HG03196 (cell line): Measurements from ENCODE around the gene APOA5.

Experiments
- ATAC-seq: cut with Tn5 transposase; IDR thresholded peaks from one replicate; pipeline ENCODE4 v1.9.1; 2021; ENCODE audit not compliant: unreplicated experiment

Gene APOA5

GRCh38 chr11:116828632-116829524, 37.2 kb upstream of the APOA5 start:
- ATAC-seq: no peak

- no peak for ATAC-seq
Observed at GRCh38 chr11:116827461-116827860, 35.8 kb upstream of the APOA5 start.

- no peak for ATAC-seq
Observed at GRCh38 chr11:116826751-116827431, 35.2 kb upstream of the APOA5 start.

- no peak for ATAC-seq
Observed at GRCh38 chr11:116825854-116826750, 34.4 kb upstream of the APOA5 start.

- ATAC-seq: no peak
Observed at GRCh38 chr11:116825434-116825833, 33.8 kb upstream of the APOA5 start.

GRCh38 chr11:116823031-116823843, 31.6 kb upstream of the APOA5 start, which contains the start of gene APOA4:
TSS of gene APOA4 (minus strand) at chr11:116823304. CDS start at chr11:116823191, 113 bp downstream.
- no peak for ATAC-seq

GRCh38 chr11:116822575-116822974, 30.9 kb upstream of the APOA5 start:
- no peak for ATAC-seq

GRCh38 chr11:116821050-116821918, 29.6 kb upstream of the APOA5 start:
- no peak for ATAC-seq

GRCh38 chr11:116819049-116819448, 27.4 kb upstream of the APOA5 start:
- no peak for ATAC-seq

- ATAC-seq: no peak
Observed at GRCh38 chr11:116814502-116814901, 22.8 kb upstream of the APOA5 start.

- no peak for ATAC-seq
Observed at GRCh38 chr11:116813781-116814471, 22.2 kb upstream of the APOA5 start.

- ATAC-seq: no peak
Observed at GRCh38 chr11:116813170-116813569, 21.5 kb upstream of the APOA5 start.

- ATAC-seq: no peak
Observed at GRCh38 chr11:116812109-116812508, 20.4 kb upstream of the APOA5 start.

GRCh38 chr11:116811194-116811593, 19.5 kb upstream of the APOA5 start:
- no peak for ATAC-seq

- no peak for ATAC-seq
Observed at GRCh38 chr11:116808262-116809175, 16.8 kb upstream of the APOA5 start.

- ATAC-seq: no peak
Observed at GRCh38 chr11:116807601-116808261, 16.1 kb upstream of the APOA5 start.

- no peak for ATAC-seq
Observed at GRCh38 chr11:116804001-116804400, 12.3 kb upstream of the APOA5 start.
